Liver (tissue), 9 donors: ENCODE data around the gene GALR2. TPM values are rescaled to one million over a fixed set of nuclear protein-coding genes. Genes with fewer than 3 reads are reported as not detected.

Experiments used
- DNase-seq: peaks from one replicate; pipeline ENCODE4 v3.0.0-alpha.2; 2017; ENCODE audit warnings: low spot score
- H3K27ac ChIP-seq, 2 donors: one replicate each; pipeline ENCODE4 v1.7.0; 2013; ENCODE audit warnings: inconsistent platforms in 2 of 2, low read length in 2 of 2, control low read depth in 1 of 2, low read depth in 1 of 2, mild to moderate bottlenecking in 1 of 2
- H3K27me3 ChIP-seq, 4 donors: one replicate each; pipeline versions ENCODE4 v1.6.1 to v1.7.0; 2013; ENCODE audit warnings: low read length in 3 of 4, inconsistent platforms in 1 of 4, mild to moderate bottlenecking in 1 of 4, moderate library complexity in 1 of 4; ENCODE audit not compliant: control insufficient read depth in 4 of 4, insufficient read depth in 4 of 4
- H3K36me3 ChIP-seq, 4 donors: one replicate each; pipeline versions ENCODE4 v1.6.1 to v1.7.0; 2013; ENCODE audit warnings: low read length in 3 of 4, mild to moderate bottlenecking in 3 of 4, low read depth in 1 of 4, moderate library complexity in 1 of 4; ENCODE audit not compliant: control insufficient read depth in 4 of 4, insufficient read depth in 3 of 4
- H3K4me1 ChIP-seq, 4 donors: one replicate each; pipeline versions ENCODE4 v1.6.1 to v1.7.0; 2013; ENCODE audit warnings: low read length in 3 of 4, mild to moderate bottlenecking in 3 of 4, moderate library complexity in 1 of 4; ENCODE audit not compliant: control insufficient read depth in 4 of 4, insufficient read depth in 4 of 4
- H3K4me3 ChIP-seq, 3 donors: one replicate each; pipeline versions ENCODE4 v1.6.1 to v1.7.0; 2013; ENCODE audit warnings: low read length in 3 of 3, control low read depth in 1 of 3, low read depth in 1 of 3, mild to moderate bottlenecking in 1 of 3
- H3K9ac ChIP-seq, 2 donors: one replicate each; pipeline ENCODE4 v1.7.0; 2013; ENCODE audit warnings: low read length in 2 of 2, mild to moderate bottlenecking in 2 of 2, moderate library complexity in 2 of 2, control low read depth in 1 of 2, low read depth in 1 of 2
- H3K9me3 ChIP-seq, 4 donors: one replicate each; pipeline versions ENCODE4 v1.6.1 to v1.7.0; 2013; ENCODE audit warnings: low read length in 3 of 4; ENCODE audit not compliant: control insufficient read depth in 4 of 4
- ATF3 ChIP-seq: IDR thresholded peaks from 2 replicates; pipeline ENCODE4 v1.6.1; 2016; ENCODE audit warnings: antibody characterized with exemption
- CTCF ChIP-seq: fragments of 150-350 bp; IDR thresholded peaks from 2 replicates; pipeline ENCODE4 v1.5.1; 2017; ENCODE audit warnings: improper control_type of control experiment, low read depth, low read length; ENCODE audit not compliant: missing input control
- EGR1 ChIP-seq, 2 donors: IDR thresholded peaks; 2 replicates each; pipeline ENCODE4 v1.6.1; 2016 to 2018; ENCODE audit warnings: antibody characterized with exemption in 2 of 2, low read depth in 2 of 2
- FOXA2 ChIP-seq: IDR thresholded peaks from 2 replicates; pipeline ENCODE4 v1.6.1; 2016; ENCODE audit warnings: antibody characterized with exemption
- GABPA ChIP-seq, 2 donors: IDR thresholded peaks in 1 of 2; conservative IDR thresholded peaks in 1 of 2; 2 replicates each; pipeline ENCODE4 v1.6.1; 2016; ENCODE audit warnings: antibody characterized with exemption in 2 of 2, mild to moderate bottlenecking in 1 of 2, moderate library complexity in 1 of 2
- HNF4A ChIP-seq, 2 donors: conservative IDR thresholded peaks; 2 replicates each; pipeline ENCODE4 v1.6.1; 2016; ENCODE audit warnings: antibody characterized with exemption in 2 of 2, mild to moderate bottlenecking in 2 of 2
- JUND ChIP-seq, 2 donors: IDR thresholded peaks; 2 replicates each; pipeline ENCODE4 v1.6.1; 2016; ENCODE audit warnings: antibody characterized with exemption in 2 of 2
- MAX ChIP-seq: IDR thresholded peaks from 2 replicates; pipeline ENCODE4 v1.6.1; 2016; ENCODE audit warnings: antibody characterized with exemption
- NR2F2 ChIP-seq: IDR thresholded peaks from 2 replicates; pipeline ENCODE4 v1.6.1; 2016; ENCODE audit warnings: antibody characterized with exemption
- RAD21 ChIP-seq, 2 donors: IDR thresholded peaks; 2 replicates each; pipeline ENCODE4 v1.6.1; 2016; ENCODE audit warnings: antibody characterized with exemption in 2 of 2, mild to moderate bottlenecking in 2 of 2
- REST ChIP-seq: IDR thresholded peaks from 2 replicates; pipeline ENCODE4 v1.6.1; 2016; ENCODE audit warnings: antibody characterized with exemption, mild to moderate bottlenecking
- RXRA ChIP-seq, 2 donors: IDR thresholded peaks; 2 replicates each; pipeline ENCODE4 v1.6.1; 2017 to 2018; ENCODE audit warnings: antibody characterized with exemption in 2 of 2, mild to moderate bottlenecking in 1 of 2
- SP1 ChIP-seq: IDR thresholded peaks from 2 replicates; pipeline ENCODE4 v1.6.1; 2018; ENCODE audit warnings: antibody characterized with exemption, mild to moderate bottlenecking
- ZBTB33 ChIP-seq: IDR thresholded peaks from 2 replicates; pipeline ENCODE4 v1.6.1; 2016; ENCODE audit warnings: antibody characterized with exemption
- WGBS: extraction: QIAGEN DNeasy Blood & Tissue Kit; methylation state at CpG from one replicate; pipeline ENCODE4 v1.1.7; 2013; 5-methylcytosine and 5-hydroxymethylcytosine counted together
- polyA plus RNA-seq, 2 donors: library from polyadenylated mRNA; stranded (reverse) in 1 of 2; unstranded in 1 of 2; fragments of 200-250 nt in 1 of 2; fragments of >200 nt in 1 of 2; fragmentation: Nextera tagmentation in 1 of 2; extraction: Ambion mirVana in 1 of 2; gene quantifications; one replicate each; pipeline versions ENCODE4 v1.2.1 to v1.2.3, GENCODE V29; 2013 to 2015
- total RNA-seq, 2 donors: library from RNA; depleted of rRNA; stranded (reverse); fragments of >200 nt; gene quantifications; one replicate each; pipeline ENCODE4 v1.2.3, GENCODE V29; 2014
- donor health status: healthy.
- donor health status: healthy.
- donor health status: healthy.
- donor health status: healthy.
- donor health status: healthy.

GALR2 gene
- total and polyA plus RNA-seq, 4 donors, result 0.08 to 0.22 (median 0.14) TPM; not detected in 1

GRCh38 chr17:76078860-76079534, 4.4 kb downstream of the GALR2 start, which contains the start of gene ZACN:
ZACN (plus strand) TSS chr17:76079182; CDS start chr17:76079265, 83 bp downstream.
- 59% methylated on average over 17 of the region's 17 CpGs for WGBS
- TF ChIP-seq CTCF, result no peak
- no peak for TF ChIP-seq RAD21 (IDR thresholded peaks at IDR 0.05)
- TF ChIP-seq EGR1 (IDR thresholded peaks at IDR 0.05; ENCODE audit: low read depth in 2 of 2), result no peak
- TF ChIP-seq RXRA (IDR thresholded peaks at IDR 0.05), result no peak
- TF ChIP-seq REST, result no peak
- no peak for TF ChIP-seq JUND (IDR thresholded peaks at IDR 0.05)
- no peak for TF ChIP-seq FOXA2
- TF ChIP-seq HNF4A (conservative IDR thresholded peaks at IDR 0.05), result no peak
- no peak for TF ChIP-seq SP1
- TF ChIP-seq ZBTB33, result no peak
- TF ChIP-seq MAX, result no peak
- H3K9me3 ChIP-seq, result no peaks in the 10 kb centered on the region
- H3K4me3 ChIP-seq, result no peak within 1 kb of the TSS
- H3K27ac ChIP-seq, result no peak within 1 kb of the TSS
- H3K9ac ChIP-seq, result no peak within 1 kb of the TSS
- peaks cover 5 to 30% (median 8%) of the 10 kb centered on the region in 4 donors for H3K4me1 ChIP-seq
- H3K36me3 ChIP-seq, result peaks cover 3 to 10% (median 5%) of the 10 kb centered on the region in 4 donors
- H3K27me3 ChIP-seq, result peaks cover 0 to 20% (median 9%) of the 10 kb centered on the region in 4 donors
- no peak for DNase-seq

- Histone ChIP-seq H3K9me3 (no peaks in the 10 kb centered on the region), H3K27me3 (peaks cover 0 to 17% (median 8%) of the 10 kb centered on the region in 4 donors)
- no peak for DNase-seq
- no peak for TF ChIP-seq MAX
- no peak for TF ChIP-seq GABPA (IDR thresholded peaks at IDR 0.05 in 1 of 2, conservative IDR thresholded peaks at IDR 0.05 in 1 of 2)
- TF ChIP-seq ATF3, result no peak
- TF ChIP-seq RXRA (IDR thresholded peaks at IDR 0.05), result no peak
- TF ChIP-seq SP1, result no peak
- no peak for TF ChIP-seq JUND (IDR thresholded peaks at IDR 0.05)
- no peak for TF ChIP-seq ZBTB33
- TF ChIP-seq EGR1 (IDR thresholded peaks at IDR 0.05; ENCODE audit: low read depth in 2 of 2), result no peak
- no peak for TF ChIP-seq CTCF
- TF ChIP-seq NR2F2, result no peak
- TF ChIP-seq RAD21 (IDR thresholded peaks at IDR 0.05), result no peak
These were observed 5.0 kb downstream of the GALR2 start for GRCh38 chr17:76079535-76079955.

More at GRCh38 chr17:76079535-76079955, 5.0 kb downstream of the GALR2 start:
- 37% methylated on average over 9 of the region's 9 CpGs for WGBS
- Histone ChIP-seq H3K36me3 (peaks cover 4 to 16% (median 10%) of the 10 kb centered on the region in 4 donors), H3K4me1 (peaks cover 5 to 25% (median 6%) of the 10 kb centered on the region in 4 donors), H3K9ac (no peak overlapping the region), H3K27ac (no peak overlapping the region), H3K4me3 (no peak overlapping the region)
